DND-41 (cell line): ENCODE results near the gene PSMD3.

Experiments used
- ATAC-seq: fragments of 200-7000 bp; cut with Tn5 transposase; 3 replicates; pipeline ENCODE4 v1.9.1; 2021; ENCODE audit warnings: low read depth; ENCODE audit not compliant: insufficient read depth
- DNase-seq: peaks from one replicate; pipeline ENCODE4 v3.0.0-alpha.2; 2020
- H2AFZ ChIP-seq: 2 replicates; pipeline ENCODE4 v1.6.0; 2012; ENCODE audit warnings: low read depth, low read length
- H3K27ac ChIP-seq: 2 replicates; pipeline ENCODE4 v1.5.1; 2012; ENCODE audit warnings: low read length, inconsistent platforms
- H3K27me3 ChIP-seq: fragments of 200-600 bp; sonication (generic); 2 replicates; pipeline ENCODE4 v1.6.0; 2012; ENCODE audit warnings: low read length, mild to moderate bottlenecking, inconsistent platforms; ENCODE audit not compliant: insufficient read depth, poor library complexity
- H3K36me3 ChIP-seq: 2 replicates; pipeline ENCODE4 v1.5.1; 2012; ENCODE audit warnings: low read length, inconsistent platforms; ENCODE audit not compliant: insufficient read depth
- H3K4me1 ChIP-seq: 2 replicates; pipeline ENCODE4 v1.5.1; 2012; ENCODE audit warnings: mild to moderate bottlenecking, low read length; ENCODE audit not compliant: insufficient read depth
- H3K4me2 ChIP-seq: 2 replicates; pipeline ENCODE4 v1.6.0; 2012; ENCODE audit warnings: mild to moderate bottlenecking, moderate library complexity, low read length, inconsistent platforms; ENCODE audit not compliant: insufficient read depth
- H3K4me3 ChIP-seq, 2 experiments: fragments of 200-600 bp in 1 of 2; shearing (Covaris generic) in 1 of 2; 2 replicates each; pipeline ENCODE4 v1.5.1; 2012 to 2016; ENCODE audit warnings: inconsistent platforms in 2 of 2, low read length in 2 of 2, mild to moderate bottlenecking in 2 of 2, low read depth in 1 of 2, moderate library complexity in 1 of 2
- H3K79me2 ChIP-seq: 2 replicates; pipeline ENCODE4 v1.6.0; 2012; ENCODE audit warnings: low read length, inconsistent platforms; ENCODE audit not compliant: insufficient read depth
- H3K9ac ChIP-seq: 2 replicates; pipeline ENCODE4 v1.6.0; 2012; ENCODE audit warnings: low read depth, mild to moderate bottlenecking, inconsistent platforms, low read length, moderate library complexity
- H3K9me3 ChIP-seq: 2 replicates; pipeline ENCODE4 v1.5.1; 2012; ENCODE audit warnings: low read length, moderate library complexity, mild to moderate bottlenecking, inconsistent platforms; ENCODE audit not compliant: insufficient read depth, severe bottlenecking
- H4K20me1 ChIP-seq: 2 replicates; pipeline ENCODE4 v1.6.0; 2012; ENCODE audit warnings: low read length; ENCODE audit not compliant: insufficient read depth
- CTCF ChIP-seq: IDR thresholded peaks from 2 replicates; pipeline ENCODE4 v1.5.1; 2012; ENCODE audit warnings: borderline replicate concordance, low read length, moderate library complexity, mild to moderate bottlenecking; ENCODE audit not compliant: poor library complexity, severe bottlenecking; ENCODE audit errors: extremely low read depth
- EZH2 ChIP-seq: IDR thresholded peaks from 3 replicates; pipeline ENCODE4 v1.6.1; 2012; ENCODE audit warnings: borderline replicate concordance, low read depth, mild to moderate bottlenecking, moderate library complexity, low read length, inconsistent platforms; ENCODE audit not compliant: severe bottlenecking

Gene PSMD3

GRCh38 chr17:40022961-40023541, 42.4 kb downstream of the PSMD3 start:
- H3K27ac ChIP-seq, result no peak overlapping the region

GRCh38 chr17:40023590-40024292, 43.1 kb downstream of the PSMD3 start:
- no peak overlapping the region for H3K4me2 ChIP-seq
- TF ChIP-seq EZH2, result no peak
- no peak for TF ChIP-seq CTCF
- DNase-seq, result no peak

More at GRCh38 chr17:40022961-40023541, 42.4 kb downstream of the PSMD3 start:
- Histone ChIP-seq H3K27me3 (no peaks in the 10 kb centered on the region), H3K79me2 (no peaks in the 10 kb centered on the region), H3K9ac (no peak overlapping the region), H3K4me2 (no peak overlapping the region), H3K4me1 (no peaks in the 10 kb centered on the region), H3K9me3 (no peaks in the 10 kb centered on the region), H3K36me3 (peaks cover 82% of the 10 kb centered on the region), H2AFZ (no peak overlapping the region), H4K20me1 (no peaks in the 10 kb centered on the region), H3K4me3 (no peak overlapping the region)
- DNase-seq, result no peak
- no peak for ATAC-seq
- TF ChIP-seq EZH2 (no peak), CTCF (no peak)

GRCh38 chr17:40024901-40025300, 44.3 kb downstream of the PSMD3 start:
- Histone ChIP-seq H4K20me1 (no peaks in the 10 kb centered on the region), H3K27me3 (no peaks in the 10 kb centered on the region), H3K27ac (no peak overlapping the region), H3K9me3 (no peaks in the 10 kb centered on the region), H3K79me2 (no peaks in the 10 kb centered on the region), H2AFZ (no peak overlapping the region), H3K4me2 (no peak overlapping the region), H3K4me3 (no peak overlapping the region), H3K36me3 (peaks cover 85% of the 10 kb centered on the region), H3K4me1 (no peaks in the 10 kb centered on the region), H3K9ac (no peak overlapping the region)
- no peak for TF ChIP-seq EZH2
- TF ChIP-seq CTCF, result no peak
- DNase-seq (no peak), ATAC-seq (no peak)

More at GRCh38 chr17:40023590-40024292, 43.1 kb downstream of the PSMD3 start:
- H3K9me3 ChIP-seq, result no peaks in the 10 kb centered on the region
- H3K4me3 ChIP-seq, result no peak overlapping the region
- no peak overlapping the region for H2AFZ ChIP-seq
- no peaks in the 10 kb centered on the region for H3K27me3 ChIP-seq
- no peak overlapping the region for H3K27ac ChIP-seq
- no peaks in the 10 kb centered on the region for H4K20me1 ChIP-seq
- no peak for ATAC-seq
- no peaks in the 10 kb centered on the region for H3K79me2 ChIP-seq
- peaks cover 85% of the 10 kb centered on the region for H3K36me3 ChIP-seq
- H3K4me1 ChIP-seq, result no peaks in the 10 kb centered on the region
- H3K9ac ChIP-seq, result no peak overlapping the region
